Activated CD8-positive, alpha-beta memory T cell treated with anti-CD3 and anti-CD28 coated beads for 24 hours (primary cell): Measurements from ENCODE around the gene TRAPPC10.

Experiments used
- DNase-seq: peaks from one replicate; pipeline ENCODE4 v3.0.0-alpha.2; 2020

Gene TRAPPC10

DNA sequence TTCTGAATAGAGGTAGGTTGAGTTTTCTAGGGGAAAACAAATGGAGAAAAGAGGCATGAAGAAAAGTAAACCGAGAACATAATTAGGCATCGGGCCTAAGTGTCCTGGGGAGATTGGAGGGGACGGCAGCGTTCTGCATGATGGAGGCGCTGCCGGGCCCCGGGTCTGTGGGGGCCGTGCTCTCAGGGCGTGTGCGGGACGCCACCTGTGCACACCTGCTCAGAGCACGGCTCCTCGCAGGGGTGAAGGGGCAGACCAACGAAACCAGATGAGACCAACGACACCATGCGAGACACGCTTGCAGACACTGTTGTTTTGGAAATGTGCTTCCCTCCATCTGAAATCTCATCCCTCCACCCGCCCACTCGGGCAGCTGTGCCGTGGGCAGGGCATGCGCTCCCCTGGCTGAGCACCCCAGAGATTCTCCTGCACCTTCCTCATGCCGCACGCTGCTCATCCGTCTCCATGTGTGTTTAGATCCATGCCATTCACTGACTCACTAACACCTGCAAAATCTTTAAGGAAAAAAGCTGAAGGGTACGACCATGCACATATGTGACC, 28.2 kb upstream of the TRAPPC10 start:
- DNase-seq, result no peak

DNA sequence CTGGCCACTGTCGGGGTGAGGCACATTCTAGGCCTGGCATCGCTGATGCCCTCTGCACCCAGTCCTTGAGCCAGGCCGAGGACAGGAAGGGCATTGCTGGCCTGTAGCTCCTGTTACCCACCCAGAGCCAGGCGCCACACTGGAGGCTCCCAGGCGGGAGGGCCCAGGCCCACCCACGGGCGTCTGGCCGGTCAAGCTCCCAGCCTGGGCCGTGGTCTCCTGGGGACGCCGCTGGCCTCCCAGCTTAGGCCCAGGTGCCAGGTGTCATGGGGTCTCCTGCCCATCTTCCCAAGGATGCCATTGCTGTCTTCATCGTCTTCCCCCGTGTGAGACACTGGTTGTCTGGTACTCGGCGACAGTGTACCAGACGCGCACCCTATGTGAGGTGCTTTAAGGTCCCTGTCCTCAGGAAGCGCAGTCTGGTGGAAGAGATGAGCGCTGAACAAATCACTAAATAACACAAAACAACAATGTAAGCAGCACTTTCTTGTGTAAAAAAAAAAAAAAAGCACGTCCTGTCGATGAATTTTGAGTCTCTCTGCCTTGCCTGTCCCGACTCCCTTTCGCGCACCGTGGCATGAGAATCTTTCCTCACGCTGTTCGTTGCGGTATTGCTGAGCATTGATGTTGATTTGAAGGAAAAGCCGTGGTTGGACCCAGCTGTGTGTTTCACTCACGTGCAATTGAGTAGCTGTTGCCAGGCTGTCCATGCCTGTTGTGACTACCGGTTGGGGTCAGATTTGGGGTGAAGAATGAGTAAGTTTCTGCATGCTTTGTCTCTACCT, 27.0 kb upstream of the TRAPPC10 start:
- no peak for DNase-seq

DNA sequence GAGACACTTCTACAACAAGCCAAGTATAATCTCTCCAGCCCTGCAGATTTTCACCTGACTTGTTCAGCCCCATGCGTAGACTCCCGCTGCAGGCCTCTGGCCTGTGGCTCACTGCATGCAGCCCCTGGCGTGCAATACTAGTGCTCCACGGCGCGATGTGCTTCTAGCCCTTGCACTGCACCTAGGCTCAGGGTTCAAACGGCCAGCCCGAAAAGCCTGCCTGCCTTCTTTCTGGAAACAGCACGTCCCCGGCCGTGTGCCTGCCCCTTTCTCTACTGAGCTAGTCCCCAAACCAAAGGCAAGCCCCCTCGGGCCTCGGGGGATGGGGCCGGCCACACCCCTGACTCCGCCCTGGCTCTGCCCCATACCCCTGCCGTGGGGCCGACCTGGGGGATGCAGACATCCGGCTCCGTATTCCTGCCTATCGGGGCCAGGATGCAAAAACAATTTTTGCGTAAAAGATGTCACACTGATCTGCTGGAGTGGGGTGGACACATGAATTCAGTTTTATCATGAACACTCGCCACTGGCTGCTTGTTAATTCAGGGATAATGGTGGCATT, 26.3 kb upstream of the TRAPPC10 start:
- no peak for DNase-seq

DNA sequence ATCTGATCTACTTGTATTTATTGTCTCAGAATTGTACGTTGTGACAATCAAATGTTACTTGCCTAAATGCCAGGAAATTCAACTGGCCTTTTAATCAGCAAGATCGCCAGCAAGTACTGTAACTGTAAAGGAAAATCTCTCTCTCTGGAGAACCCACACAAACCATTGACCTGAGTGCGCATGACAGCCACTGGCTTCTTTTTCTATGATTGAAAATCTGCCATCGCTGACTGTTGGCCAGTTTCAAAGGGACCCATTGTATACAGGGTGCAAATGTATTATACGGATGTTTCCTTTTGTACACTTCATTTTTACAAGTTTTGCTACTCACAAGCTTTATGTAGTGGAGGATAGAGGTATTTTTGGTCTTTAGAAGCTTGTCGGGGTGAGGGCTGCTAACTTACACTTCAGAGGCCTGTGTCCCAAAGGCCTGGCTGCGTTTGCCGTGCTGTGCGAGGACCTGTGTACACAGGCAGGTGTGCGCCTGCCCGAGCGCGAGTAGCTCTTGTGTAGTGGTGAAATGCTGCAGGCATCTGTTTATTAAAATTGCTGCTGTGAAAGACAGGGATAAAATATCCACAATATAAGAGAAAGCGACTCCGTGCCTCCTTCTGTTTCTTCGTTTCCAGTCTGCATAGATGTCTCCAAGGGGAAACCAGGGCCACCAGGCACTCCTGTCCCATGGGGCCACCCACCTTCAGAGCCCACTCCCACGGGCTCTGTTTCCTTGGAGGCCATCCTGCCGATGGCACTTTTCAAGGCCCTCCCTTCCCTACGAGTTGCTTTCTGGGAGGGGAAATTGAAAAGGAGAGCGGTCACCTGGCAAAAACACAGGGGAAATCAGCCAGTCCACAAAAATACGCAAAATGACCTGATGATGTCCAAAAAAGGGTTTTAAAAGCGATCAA, 25.3 kb upstream of the TRAPPC10 start:
- no peak for DNase-seq

GRCh38 chr21:43987509-43987908, 24.6 kb upstream of the TRAPPC10 start:
- DNase-seq, result no peak

- DNase-seq, result no peak
Measured at GRCh38 chr21:43988016-43988415, 24.1 kb upstream of the TRAPPC10 start.

GRCh38 chr21:43988506-43989230, 23.4 kb upstream of the TRAPPC10 start:
- DNase-seq, result no peak

DNA sequence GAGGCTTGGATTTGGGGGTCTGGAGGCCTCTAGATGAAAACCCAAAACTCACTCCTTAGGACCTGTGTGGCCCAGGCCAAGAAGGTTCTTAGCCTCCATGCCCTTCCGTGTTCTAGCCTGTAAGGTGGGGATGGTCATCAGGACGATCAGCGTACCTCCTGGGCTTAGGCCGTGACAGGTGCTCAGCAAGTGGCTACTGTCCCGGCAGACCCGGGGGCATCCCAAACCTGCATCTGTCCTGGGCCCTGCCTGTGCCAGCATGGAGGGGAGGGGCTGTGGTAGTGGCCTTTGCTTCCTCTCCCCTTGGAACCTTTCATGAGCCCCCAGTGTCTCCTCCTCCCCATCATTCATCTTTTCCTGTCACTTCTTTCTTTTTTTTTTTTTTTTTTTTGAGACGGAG, 22.7 kb upstream of the TRAPPC10 start:
- DNase-seq, result no peak

- no peak for DNase-seq
Measured at GRCh38 chr21:43991447-43991991, 20.6 kb upstream of the TRAPPC10 start.

DNA sequence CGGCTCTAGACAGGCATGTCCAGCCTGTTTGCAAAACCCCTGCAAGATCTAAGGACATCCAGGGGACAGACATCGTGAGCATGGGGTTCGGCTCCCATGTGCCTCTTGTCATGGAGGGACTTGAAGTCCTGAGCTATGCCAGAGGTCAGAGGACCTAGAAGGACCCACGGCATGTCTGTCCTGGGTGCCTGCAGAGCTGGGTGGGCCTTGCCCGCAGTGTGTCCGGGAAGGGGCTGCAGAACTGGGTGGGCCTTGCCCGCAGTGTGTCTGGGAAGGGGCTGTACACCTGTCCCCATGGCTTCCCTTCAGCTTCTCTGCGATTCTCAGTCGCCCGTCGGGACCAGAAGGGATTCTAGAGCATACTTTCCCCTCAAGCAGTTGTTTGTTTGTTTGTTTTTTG, 20.0 kb upstream of the TRAPPC10 start:
- no peak for DNase-seq

- DNase-seq, result no peak
Measured at GRCh38 chr21:43993420-43993934, 18.6 kb upstream of the TRAPPC10 start.

- no peak for DNase-seq
Measured at GRCh38 chr21:43994085-43994484, 18.0 kb upstream of the TRAPPC10 start.

- no peak for DNase-seq
Measured at GRCh38 chr21:43994646-43995045, 17.5 kb upstream of the TRAPPC10 start.

DNA sequence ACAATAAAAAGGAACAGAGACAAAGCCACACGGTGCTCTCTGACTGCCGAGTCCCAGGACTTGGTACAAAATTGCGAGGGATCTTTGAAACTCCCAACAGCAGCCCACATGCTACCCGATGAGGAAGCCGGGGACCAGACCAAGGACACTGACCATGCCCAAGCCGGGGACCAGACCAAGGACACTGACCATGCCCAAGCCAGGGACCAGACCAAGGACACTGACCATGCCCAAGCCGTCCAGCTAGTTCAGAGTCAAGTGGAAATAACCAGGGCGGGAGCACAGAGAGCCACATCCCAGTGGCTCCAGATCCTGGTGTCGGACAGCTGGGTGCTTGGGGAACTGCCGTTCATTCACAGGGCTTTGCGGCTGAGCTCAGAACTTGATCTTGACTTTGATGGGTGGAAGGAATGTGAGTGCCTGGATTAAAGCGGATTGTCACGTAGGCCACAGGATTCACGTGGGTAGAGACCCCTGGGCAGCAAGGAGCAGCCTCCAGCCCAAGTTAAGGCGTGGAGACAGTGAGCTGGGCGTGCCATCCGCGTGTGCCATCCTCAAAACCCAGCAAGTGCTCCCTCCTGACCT, 16.5 kb upstream of the TRAPPC10 start:
- no peak for DNase-seq

DNA sequence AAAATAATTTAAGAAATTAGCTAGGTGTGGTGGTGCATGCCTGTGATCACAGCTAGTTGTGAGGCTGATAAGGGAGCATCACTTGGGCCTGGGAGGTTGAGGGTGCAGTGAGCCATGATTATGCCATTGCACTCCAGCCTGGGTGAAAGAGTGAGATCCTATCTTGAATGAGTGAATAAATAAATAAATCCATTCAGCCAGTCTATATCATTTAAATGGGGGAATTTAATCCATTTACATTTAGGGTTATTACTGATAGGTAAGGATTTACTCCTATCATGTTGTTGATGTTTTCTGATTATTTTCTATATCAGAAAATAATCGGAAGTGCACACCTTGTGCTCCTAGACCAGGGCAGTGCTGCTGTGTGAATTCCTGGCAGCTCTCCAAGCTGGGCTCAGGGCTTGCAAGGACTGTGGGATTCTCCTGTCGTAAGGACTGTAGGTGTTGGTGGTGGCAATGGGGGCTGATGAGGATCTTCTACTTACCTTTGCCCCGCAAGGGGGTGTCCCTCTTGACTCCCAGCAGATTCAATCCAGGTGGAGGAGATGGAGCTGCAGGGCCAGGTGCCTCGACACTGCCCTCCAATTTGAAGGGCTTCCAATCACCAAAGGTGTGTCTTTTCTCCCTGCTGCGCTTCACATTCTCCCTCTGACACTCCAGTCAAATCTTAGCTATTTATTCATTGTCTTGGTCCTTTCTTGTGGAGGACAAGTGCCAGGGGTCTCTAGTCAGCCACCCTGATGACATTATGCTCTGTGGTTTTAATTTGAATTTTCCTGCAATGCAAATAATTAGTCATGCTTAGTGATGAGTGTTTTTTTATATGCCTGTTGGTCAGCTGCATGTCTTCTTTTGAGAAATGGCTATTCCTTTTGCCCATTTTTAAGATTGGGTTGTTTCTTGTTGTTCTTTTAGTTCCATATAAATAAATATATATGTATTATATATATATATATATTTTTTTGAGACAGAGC, 14.1 kb upstream of the TRAPPC10 start:
- no peak for DNase-seq

DNA sequence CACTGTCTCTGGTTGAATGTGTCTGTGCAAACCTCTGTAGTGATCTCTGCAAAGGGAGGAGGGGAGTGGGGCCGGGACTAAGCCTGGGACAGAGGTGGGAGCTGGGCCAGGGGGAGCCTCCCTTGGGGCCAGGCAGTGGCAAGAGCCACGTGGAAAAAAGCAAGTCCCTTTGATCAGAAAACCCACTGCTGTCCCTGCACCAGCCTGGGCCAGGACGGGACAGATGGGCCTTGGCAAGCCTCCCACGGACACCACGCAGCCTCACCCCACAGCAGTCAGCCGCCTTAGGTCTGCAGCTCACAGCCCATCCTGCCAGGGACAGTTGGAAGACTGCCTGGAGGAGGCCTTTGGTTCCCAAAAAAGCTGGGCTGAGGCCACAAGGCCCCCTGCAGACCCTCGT, 11.7 kb upstream of the TRAPPC10 start:
- no peak for DNase-seq

DNA sequence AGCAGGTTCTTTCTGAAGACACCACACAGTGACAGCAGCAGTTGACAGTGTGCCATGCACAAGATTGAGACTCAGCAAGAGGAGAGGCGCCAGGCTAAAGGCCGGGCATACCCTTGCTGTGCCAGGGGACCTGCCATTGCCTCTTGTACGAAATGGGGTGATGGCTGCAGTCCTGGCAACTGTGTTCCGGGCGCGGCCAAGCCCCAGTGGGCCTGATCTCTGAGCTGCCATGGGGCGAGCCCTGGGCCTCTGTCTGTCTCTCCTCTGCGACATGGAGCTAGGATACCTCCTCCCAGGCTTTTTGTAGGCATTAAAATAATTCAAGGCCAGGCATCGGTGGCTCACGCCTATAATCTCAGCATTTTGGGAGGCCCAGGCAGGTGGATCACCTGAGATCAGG, 9.6 kb upstream of the TRAPPC10 start:
- no peak for DNase-seq

DNA sequence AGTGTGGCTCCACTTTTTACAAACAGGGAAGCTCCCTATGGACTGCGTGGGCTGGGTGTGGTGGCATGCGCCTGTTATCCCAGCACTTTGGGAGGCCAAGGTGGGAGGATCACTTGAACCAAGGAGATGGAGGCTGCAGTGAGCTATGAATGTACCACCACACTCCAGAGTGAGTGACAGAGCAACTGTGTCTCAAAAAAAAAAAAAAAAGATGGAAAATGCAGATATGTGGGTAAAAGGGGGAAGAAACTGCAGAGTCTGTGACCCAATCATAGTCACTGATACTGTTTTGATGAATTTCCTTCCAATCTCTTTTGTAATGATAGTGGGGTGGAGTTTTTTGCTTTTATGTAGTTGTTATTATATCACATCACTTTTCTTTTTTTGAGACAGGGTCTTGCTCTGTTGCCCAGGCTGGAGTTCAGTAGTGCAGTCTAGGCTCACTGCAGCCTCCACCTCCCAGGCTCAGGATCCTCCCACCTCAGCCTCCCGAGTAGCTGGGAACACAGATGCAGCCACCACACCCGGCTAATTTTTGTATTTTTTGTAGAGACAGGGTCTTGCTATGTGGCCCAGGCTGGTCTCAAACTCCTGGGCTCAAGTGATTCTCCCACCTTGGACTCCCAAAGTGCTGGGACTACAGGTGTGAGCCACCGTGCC, 8.7 kb upstream of the TRAPPC10 start:
- DNase-seq, result no peak

DNA sequence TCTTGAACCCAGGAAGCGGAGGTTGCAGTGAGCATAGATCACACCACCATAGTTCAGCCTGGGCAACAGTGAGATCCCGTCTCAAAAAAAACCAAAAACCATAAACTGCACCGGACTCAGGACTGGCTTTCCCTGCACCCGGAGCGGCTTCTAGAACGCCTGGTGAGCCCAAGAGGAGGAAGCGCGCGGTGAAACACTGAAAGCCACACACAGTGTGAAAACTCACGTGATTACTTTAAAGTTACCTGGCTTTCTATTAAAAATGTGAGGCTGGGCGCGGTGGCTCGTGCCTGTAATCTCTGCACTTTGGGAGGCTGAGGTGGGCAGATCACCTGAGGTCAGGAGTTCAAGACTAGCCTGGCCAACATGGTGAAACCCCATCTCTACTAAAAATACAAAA, 7.0 kb upstream of the TRAPPC10 start:
- no peak for DNase-seq

DNA sequence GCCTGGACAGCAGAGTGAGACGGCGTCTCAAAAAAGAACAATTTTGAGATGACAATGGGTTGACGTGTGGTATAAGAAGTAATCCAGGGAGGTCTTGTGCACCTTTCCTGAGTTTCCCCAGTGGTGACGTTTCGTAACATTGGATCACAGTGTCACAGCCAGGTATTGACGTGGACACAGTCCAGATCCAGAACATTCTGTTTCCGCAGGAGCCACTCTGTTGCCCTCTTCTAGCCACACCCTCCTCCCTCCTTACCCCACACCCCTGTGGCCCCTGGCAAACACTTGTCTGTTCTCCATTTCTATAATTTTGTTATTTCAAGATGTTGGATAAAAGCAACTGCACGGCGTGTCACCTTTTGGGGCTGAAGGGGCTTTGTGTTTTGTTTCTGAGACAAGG, 6.5 kb upstream of the TRAPPC10 start:
- DNase-seq, result no peak
